Measurements from ENCODE around the gene CADPS. TPM values are rescaled to one million over a fixed set of nuclear protein-coding genes. Genes with fewer than 3 reads are reported as not detected.

The CADPS gene
- total RNA-seq, 1 experiment from 2014 or later = not detected

DNA sequence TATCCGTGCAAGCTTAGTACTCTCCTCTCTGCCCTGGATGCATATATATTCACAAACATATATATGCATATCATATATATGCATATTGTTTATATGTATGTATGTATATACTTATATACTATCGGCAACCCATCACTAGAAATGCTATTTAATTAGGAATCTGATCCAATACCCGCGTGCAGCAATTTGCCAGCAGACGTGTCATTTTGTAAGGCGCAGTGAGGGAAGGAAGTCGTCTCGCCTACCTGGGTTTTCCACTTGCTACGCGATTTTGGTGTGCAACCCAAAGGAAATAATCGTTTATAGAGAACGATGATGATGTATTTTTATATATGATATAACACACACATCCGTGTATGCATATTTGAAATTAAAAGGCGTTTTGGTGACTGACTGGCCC, 496.3 kb downstream of the CADPS start:
- Mint-ChIP-seq H3K9me3 (ENCODE audit: low read depth, unreplicated experiment) (no peaks in the 10 kb centered on the region), H3K27me3 (ENCODE audit: unreplicated experiment) (peaks cover 39% of the 10 kb centered on the region), H3K4me1 (ENCODE audit: low read depth, unreplicated experiment) (no peaks in the 10 kb centered on the region), H3K27ac (ENCODE audit: unreplicated experiment) (no peak overlapping the region), H3K4me3 (ENCODE audit: low read depth, unreplicated experiment) (no peak overlapping the region), H3K36me3 (ENCODE audit: insufficient read depth, unreplicated experiment) (no peaks in the 10 kb centered on the region)
- TF ChIP-seq, protein P1, sequence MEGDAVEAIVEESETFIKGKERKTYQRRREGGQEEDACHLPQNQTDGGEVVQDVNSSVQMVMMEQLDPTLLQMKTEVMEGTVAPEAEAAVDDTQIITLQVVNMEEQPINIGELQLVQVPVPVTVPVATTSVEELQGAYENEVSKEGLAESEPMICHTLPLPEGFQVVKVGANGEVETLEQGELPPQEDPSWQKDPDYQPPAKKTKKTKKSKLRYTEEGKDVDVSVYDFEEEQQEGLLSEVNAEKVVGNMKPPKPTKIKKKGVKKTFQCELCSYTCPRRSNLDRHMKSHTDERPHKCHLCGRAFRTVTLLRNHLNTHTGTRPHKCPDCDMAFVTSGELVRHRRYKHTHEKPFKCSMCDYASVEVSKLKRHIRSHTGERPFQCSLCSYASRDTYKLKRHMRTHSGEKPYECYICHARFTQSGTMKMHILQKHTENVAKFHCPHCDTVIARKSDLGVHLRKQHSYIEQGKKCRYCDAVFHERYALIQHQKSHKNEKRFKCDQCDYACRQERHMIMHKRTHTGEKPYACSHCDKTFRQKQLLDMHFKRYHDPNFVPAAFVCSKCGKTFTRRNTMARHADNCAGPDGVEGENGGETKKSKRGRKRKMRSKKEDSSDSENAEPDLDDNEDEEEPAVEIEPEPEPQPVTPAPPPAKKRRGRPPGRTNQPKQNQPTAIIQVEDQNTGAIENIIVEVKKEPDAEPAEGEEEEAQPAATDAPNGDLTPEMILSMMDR (IDR thresholded peaks at IDR 0.05; ENCODE audit: unreplicated experiment) = no peak
- no TSS peak for BruUV-seq (replicated peaks)
- CTCF ChIA-PET = no interaction called here
- DNase-seq = no peak
- intact Hi-C loops (cut with micrococcal nuclease; ENCODE audit: unreplicated experiment) = no loop called here

DNA sequence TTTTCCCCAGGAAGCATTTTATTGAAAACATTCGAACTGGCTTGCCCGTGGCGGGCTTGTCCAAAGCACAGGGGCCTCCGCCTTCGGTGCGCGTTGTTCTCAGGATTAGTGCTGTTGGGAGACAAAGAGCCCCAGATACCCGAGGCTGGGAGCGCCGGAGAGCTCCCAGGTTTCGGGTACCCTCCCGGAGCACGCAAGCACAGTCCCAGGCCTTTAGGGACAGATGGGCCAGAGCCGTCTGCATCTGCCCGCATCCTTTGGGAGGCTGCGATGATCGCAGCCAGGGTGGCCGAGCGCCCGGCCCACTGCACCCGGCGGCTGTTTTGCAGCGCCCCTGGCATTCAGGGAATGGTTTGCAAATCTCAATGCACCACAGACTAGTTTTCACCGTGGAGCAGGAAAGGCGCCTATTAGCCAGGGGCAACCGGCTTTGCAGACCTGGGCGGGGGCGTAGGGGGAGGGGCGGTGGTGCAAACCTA, 496.9 kb downstream of the CADPS start:
- no peaks in the 10 kb centered on the region for H3K4me1 Mint-ChIP-seq (ENCODE audit: low read depth, unreplicated experiment)
- BruUV-seq (replicated peaks) = no TSS peak
- H3K27me3 Mint-ChIP-seq (ENCODE audit: unreplicated experiment) = peaks cover 45% of the 10 kb centered on the region
- H3K9me3 Mint-ChIP-seq (ENCODE audit: low read depth, unreplicated experiment) = no peaks in the 10 kb centered on the region
- no peak for DNase-seq
- H3K4me3 Mint-ChIP-seq (ENCODE audit: low read depth, unreplicated experiment) = no peak overlapping the region
- TF ChIP-seq, protein P1 (IDR thresholded peaks at IDR 0.05; ENCODE audit: unreplicated experiment) = no peak
- intact Hi-C loops (cut with micrococcal nuclease; ENCODE audit: unreplicated experiment) = no loop called here
- H3K27ac Mint-ChIP-seq (ENCODE audit: unreplicated experiment) = no peak overlapping the region
- CTCF ChIA-PET = no interaction called here
- H3K36me3 Mint-ChIP-seq (ENCODE audit: insufficient read depth, unreplicated experiment) = no peaks in the 10 kb centered on the region

DNA sequence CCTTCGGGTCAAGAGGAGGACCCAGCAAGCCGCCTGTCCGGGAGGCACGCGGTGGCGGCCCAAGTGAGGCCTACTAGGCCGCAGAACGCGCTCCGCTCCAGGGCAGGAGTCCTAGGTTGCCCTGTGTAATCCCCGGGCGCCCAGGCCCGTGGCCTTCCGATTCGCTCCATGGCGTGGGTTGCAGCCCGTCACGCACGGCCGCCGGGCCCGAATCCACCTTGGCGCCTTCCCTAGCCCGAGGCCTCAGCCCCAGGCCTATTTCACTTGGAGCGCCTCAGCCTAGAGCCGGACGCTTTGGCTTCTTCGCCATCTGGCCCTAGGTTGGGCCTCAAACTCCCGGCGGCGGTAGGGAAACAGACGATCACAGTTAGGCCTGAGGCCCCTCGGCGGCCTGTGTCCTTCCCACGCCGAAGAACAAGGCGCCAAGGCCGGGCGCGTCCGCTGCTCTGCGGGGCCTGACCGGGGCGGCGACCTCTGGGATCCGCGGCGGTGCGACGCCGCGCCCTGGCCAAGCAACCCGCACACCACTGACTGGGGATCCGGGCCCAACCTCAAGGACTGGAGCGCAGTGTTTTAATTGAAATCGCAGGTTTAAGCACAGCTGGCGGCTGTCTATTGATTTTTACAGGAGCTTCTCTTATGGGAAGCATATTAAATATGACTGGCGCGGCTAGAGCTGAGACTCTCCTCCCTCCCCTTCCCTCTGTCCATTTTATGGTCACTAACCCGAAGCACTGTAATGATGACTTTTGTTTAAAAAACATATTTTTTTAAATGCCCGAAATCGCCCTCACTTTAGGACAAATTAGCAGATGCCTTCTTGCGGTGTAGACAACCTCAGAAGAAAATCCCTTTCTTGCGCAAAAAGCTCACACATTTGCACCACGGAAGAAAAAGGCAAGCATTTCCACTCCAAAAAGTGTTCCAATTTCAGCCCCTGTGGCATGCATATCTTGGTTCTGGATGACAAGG, 498.0 kb downstream of the CADPS start:
- DNase-seq = no peak
- H3K36me3 Mint-ChIP-seq (ENCODE audit: insufficient read depth, unreplicated experiment) = no peaks in the 10 kb centered on the region
- intact Hi-C loops (cut with micrococcal nuclease; ENCODE audit: unreplicated experiment) = no loop called here
- H3K4me1 Mint-ChIP-seq (ENCODE audit: low read depth, unreplicated experiment) = no peaks in the 10 kb centered on the region
- TF ChIP-seq, protein P1 (IDR thresholded peaks at IDR 0.05; ENCODE audit: unreplicated experiment) = no peak
- H3K27ac Mint-ChIP-seq (ENCODE audit: unreplicated experiment) = no peak overlapping the region
- no peaks in the 10 kb centered on the region for H3K9me3 Mint-ChIP-seq (ENCODE audit: low read depth, unreplicated experiment)
- H3K27me3 Mint-ChIP-seq (ENCODE audit: unreplicated experiment) = peaks cover 54% of the 10 kb centered on the region
- no peak overlapping the region for H3K4me3 Mint-ChIP-seq (ENCODE audit: low read depth, unreplicated experiment)
- CTCF ChIA-PET = no interaction called here
- no TSS peak for BruUV-seq (replicated peaks)

DNA sequence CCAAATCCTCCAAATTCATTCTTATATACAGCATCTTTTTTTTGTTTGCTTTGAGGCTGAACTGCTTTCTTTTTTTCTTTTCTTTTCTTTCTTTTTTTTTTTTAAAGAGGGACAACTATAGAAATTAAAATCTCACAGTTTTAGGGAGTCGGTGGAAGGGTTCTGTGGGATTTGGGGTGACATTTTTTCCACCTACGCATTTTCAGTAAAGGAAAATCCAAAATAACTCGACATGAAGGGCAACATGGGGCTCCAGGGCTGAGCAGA, 498.8 kb downstream of the CADPS start:
- DNase-seq = no peak
- Mint-ChIP-seq H3K4me3 (ENCODE audit: low read depth, unreplicated experiment) (no peak overlapping the region), H3K36me3 (ENCODE audit: insufficient read depth, unreplicated experiment) (no peaks in the 10 kb centered on the region), H3K9me3 (ENCODE audit: low read depth, unreplicated experiment) (no peaks in the 10 kb centered on the region), H3K27ac (ENCODE audit: unreplicated experiment) (no peak overlapping the region), H3K4me1 (ENCODE audit: low read depth, unreplicated experiment) (no peaks in the 10 kb centered on the region), H3K27me3 (ENCODE audit: unreplicated experiment) (peaks cover 62% of the 10 kb centered on the region)
- intact Hi-C loops (cut with micrococcal nuclease; ENCODE audit: unreplicated experiment) = no loop called here
- BruUV-seq (replicated peaks) = no TSS peak
- TF ChIP-seq, protein P1 (IDR thresholded peaks at IDR 0.05; ENCODE audit: unreplicated experiment) = no peak
- CTCF ChIA-PET = no interaction called here
